Measurements from ENCODE around the gene SLC4A3. TPM values are rescaled to one million over a fixed set of nuclear protein-coding genes. Genes with fewer than 3 reads are reported as not detected.
A peak's percentile ranks its signal among the peaks of the same experiment; 100 is the strongest.

SLC4A3 gene
- total RNA-seq, 1 donor from 2014 or later = 32.1 TPM

GRCh38 chr2:219631904-219632759 is 4.7 kb downstream of the SLC4A3 start:
- no peak for DNase-seq

- DNase-seq = no peak
Observed at GRCh38 chr2:219632760-219633105, 5.3 kb downstream of the SLC4A3 start.

- no peak for DNase-seq
Observed at GRCh38 chr2:219633276-219634065, 6.0 kb downstream of the SLC4A3 start.

- no peak for DNase-seq
Observed at GRCh38 chr2:219634171-219634940, 6.9 kb downstream of the SLC4A3 start.

GRCh38 chr2:219634951-219635751 is 7.7 kb downstream of the SLC4A3 start:
- no peak for DNase-seq

- DNase-seq = no peak
Observed at GRCh38 chr2:219636144-219636915, 8.9 kb downstream of the SLC4A3 start.

- DNase-seq = no peak
Observed at GRCh38 chr2:219636941-219637841, 9.8 kb downstream of the SLC4A3 start.

GRCh38 chr2:219637842-219638185 is 10.4 kb downstream of the SLC4A3 start:
- DNase-seq = no peak

- DNase-seq = no peak
Observed at GRCh38 chr2:219638217-219638947, 11.0 kb downstream of the SLC4A3 start.

- no peak for DNase-seq
Observed at GRCh38 chr2:219638948-219639755, 11.7 kb downstream of the SLC4A3 start.

- DNase-seq = no peak
Observed at GRCh38 chr2:219641390-219642068, 14.1 kb downstream of the SLC4A3 start.

GRCh38 chr2:219642069-219642454 is 14.6 kb downstream of the SLC4A3 start:
- no peak for DNase-seq

GRCh38 chr2:219642465-219643083 is 15.1 kb downstream of the SLC4A3 start:
- peak; percentile 88 for DNase-seq

GRCh38 chr2:219643084-219643473 is 15.6 kb downstream of the SLC4A3 start:
- DNase-seq = no peak

GRCh38 chr2:219643788-219644398 is 16.5 kb downstream of the SLC4A3 start:
- DNase-seq = no peak

GRCh38 chr2:219644801-219645480 is 17.5 kb downstream of the SLC4A3 start:
- DNase-seq = no peak

Data from occipital lobe (tissue), 2 donors.